B cell (primary cell): Measurements from ENCODE around the gene SNX22.

Experiments used
- EZH2 ChIP-seq: IDR thresholded peaks from 2 replicates; pipeline ENCODE4 v1.6.1; 2012; ENCODE audit warnings: borderline replicate concordance, low read depth, mild to moderate bottlenecking, moderate library complexity, low read length; ENCODE audit not compliant: insufficient read depth, poor library complexity, severe bottlenecking
- TF ChIP-seq, protein P1 (sequence below): fragments of 200-600 bp; IDR thresholded peaks from one replicate; pipeline ENCODE4 v1.8.0; 2022; ENCODE audit warnings: antibody characterized with exemption, mild to moderate bottlenecking

DNA sequence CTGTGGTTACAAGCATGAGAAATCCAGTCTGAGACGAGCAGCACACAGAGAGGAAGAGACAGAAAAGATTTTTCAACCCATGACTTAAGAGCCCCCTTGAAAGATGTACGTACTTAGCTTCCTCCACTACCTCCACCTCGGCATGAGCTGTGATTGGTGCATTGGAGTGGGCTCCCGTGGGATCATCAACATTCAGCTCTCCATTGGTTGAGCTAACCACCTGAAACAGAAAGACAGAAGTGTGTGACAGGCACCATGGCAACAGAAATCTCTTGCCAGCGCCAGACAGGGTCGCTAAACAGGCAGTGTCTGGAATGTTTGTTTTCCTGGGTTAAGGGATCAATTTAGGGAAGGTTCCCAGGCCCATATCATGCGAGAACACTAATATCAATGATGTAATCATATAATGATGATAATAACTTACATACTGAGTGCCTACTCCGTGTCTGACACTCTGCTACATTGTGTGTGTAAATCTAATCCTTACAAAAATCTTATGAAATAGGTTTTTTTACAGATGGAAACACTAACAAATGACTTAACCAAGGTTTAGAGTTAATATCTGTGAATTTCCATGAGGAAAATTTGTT is 28.8 kb downstream of the SNX22 start:
- TF ChIP-seq, protein P1, sequence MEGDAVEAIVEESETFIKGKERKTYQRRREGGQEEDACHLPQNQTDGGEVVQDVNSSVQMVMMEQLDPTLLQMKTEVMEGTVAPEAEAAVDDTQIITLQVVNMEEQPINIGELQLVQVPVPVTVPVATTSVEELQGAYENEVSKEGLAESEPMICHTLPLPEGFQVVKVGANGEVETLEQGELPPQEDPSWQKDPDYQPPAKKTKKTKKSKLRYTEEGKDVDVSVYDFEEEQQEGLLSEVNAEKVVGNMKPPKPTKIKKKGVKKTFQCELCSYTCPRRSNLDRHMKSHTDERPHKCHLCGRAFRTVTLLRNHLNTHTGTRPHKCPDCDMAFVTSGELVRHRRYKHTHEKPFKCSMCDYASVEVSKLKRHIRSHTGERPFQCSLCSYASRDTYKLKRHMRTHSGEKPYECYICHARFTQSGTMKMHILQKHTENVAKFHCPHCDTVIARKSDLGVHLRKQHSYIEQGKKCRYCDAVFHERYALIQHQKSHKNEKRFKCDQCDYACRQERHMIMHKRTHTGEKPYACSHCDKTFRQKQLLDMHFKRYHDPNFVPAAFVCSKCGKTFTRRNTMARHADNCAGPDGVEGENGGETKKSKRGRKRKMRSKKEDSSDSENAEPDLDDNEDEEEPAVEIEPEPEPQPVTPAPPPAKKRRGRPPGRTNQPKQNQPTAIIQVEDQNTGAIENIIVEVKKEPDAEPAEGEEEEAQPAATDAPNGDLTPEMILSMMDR, result no peak
- TF ChIP-seq EZH2, result no peak
